ENCODE data around the gene POC5.

The POC5 gene

DNA sequence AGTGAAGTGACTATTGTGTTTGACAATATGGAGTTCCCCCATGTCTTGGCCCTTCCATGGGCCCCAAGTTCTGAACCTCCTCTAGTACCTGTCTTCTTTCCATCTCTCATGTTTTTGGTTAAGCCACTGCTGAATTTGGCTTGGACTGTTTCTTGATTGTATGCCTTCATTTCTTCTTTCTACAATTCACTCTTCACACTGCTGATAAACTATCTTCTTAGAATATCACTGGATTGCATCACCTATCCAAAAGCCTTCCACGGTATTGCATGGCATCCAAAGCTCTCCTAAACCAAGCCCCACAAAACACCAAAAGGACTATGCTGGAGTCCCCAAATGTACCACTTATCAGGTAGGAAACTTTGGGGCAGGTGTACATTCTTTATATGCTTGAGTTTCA, 4.3 kb upstream of the POC5 start:
- TF ChIP-seq, protein P1, sequence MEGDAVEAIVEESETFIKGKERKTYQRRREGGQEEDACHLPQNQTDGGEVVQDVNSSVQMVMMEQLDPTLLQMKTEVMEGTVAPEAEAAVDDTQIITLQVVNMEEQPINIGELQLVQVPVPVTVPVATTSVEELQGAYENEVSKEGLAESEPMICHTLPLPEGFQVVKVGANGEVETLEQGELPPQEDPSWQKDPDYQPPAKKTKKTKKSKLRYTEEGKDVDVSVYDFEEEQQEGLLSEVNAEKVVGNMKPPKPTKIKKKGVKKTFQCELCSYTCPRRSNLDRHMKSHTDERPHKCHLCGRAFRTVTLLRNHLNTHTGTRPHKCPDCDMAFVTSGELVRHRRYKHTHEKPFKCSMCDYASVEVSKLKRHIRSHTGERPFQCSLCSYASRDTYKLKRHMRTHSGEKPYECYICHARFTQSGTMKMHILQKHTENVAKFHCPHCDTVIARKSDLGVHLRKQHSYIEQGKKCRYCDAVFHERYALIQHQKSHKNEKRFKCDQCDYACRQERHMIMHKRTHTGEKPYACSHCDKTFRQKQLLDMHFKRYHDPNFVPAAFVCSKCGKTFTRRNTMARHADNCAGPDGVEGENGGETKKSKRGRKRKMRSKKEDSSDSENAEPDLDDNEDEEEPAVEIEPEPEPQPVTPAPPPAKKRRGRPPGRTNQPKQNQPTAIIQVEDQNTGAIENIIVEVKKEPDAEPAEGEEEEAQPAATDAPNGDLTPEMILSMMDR (IDR thresholded peaks at IDR 0.05; ENCODE audit: control insufficient read depth, insufficient read depth, low read depth, low read length, missing control alignments) = no peak
- no peak for DNase-seq (ENCODE audit: low read depth)
- H3K4me3 ChIP-seq (ENCODE audit: control insufficient read depth, low read depth, low read length) = no peak overlapping the region

DNA sequence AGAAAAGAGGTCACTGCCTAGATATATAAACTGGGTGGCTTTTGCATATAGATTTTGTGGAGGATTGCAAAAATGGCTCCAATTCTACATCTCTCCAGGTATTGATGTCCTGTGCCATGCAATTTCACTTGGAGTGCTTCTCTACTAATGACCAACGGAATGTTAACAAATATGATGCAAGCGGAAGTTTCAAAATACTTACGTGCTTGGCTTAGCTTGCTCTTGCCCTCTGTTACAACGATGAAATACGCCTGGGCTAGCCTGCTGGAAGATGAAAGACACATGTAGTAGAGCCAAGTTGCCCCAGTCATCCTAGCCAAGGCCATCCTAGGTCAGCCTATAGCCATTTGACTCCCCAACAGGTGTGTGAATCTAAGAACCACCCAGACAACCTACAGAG, 3.6 kb upstream of the POC5 start:
- DNase-seq (ENCODE audit: low read depth) = peak; percentile 13
- no peak overlapping the region for H3K4me3 ChIP-seq (ENCODE audit: control insufficient read depth, low read depth, low read length)
- TF ChIP-seq, protein P1 (IDR thresholded peaks at IDR 0.05; ENCODE audit: control insufficient read depth, insufficient read depth, low read depth, low read length, missing control alignments) = no peak

DNA sequence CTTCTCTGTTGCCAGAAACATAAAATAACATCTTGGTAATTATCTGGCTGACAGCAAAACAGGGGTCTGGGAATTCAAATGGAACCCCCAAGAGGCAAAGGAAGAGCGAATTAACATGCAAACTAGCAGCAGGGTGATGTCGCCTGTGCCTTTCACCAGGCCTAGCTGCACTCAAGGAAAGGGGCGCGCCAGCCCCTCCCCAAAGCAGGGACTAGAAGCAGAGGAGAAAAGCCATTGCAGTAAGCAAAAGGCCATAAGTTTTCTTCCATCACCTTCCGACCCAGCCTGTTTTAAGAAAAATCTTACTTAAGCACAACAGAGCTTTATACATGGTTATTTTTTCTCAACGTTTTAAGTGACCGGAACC, 539 bp downstream of the POC5 start:
- TF ChIP-seq, protein P1 (IDR thresholded peaks at IDR 0.05; ENCODE audit: control insufficient read depth, insufficient read depth, low read depth, low read length, missing control alignments) = no peak
- H3K4me3 ChIP-seq (ENCODE audit: control insufficient read depth, low read depth, low read length) = peak overlapping the region; percentile 86
- DNase-seq (ENCODE audit: low read depth) = no peak

DNA sequence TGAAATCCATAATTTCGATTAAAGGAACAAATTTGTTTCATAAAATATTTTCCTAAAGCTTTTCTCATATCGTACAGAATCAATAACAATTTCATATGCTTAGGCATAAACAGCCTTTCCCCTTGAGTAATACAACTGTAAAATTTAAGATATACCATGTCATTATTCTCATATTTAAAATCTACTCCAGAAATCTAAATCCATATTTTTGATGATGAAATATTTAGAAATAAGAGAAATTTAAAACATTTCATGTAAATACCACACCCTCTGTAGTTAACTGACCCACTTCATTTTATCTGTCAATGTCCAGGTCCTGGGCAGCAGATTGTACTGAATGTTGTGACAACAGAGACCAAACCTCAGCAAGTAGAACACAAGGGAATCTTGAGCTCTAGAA, 5.1 kb downstream of the POC5 start:
- no peak for DNase-seq (ENCODE audit: low read depth)
- no peak overlapping the region for H3K4me3 ChIP-seq (ENCODE audit: control insufficient read depth, low read depth, low read length)
- TF ChIP-seq, protein P1 (IDR thresholded peaks at IDR 0.05; ENCODE audit: control insufficient read depth, insufficient read depth, low read depth, low read length, missing control alignments) = no peak

DNA sequence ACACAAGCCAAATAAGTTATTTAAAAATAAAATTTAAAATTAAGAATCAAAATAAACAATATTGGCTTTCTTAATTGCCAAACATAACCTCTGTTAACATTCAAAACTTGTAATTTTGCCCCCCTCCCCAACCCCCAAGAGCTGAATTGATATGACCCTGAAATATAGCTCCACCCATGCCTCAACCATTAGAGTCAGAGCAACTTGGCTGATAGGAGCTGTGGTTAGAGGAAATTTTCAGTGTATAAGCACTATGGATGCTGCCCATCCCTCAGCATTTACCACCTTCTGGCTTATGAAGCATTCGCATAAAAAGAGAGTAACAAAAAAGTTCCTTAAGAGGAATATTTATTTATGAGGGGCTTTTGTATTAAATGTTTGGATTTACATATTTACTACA, 6.1 kb downstream of the POC5 start:
- DNase-seq (ENCODE audit: low read depth) = no peak
- TF ChIP-seq, protein P1 (IDR thresholded peaks at IDR 0.05; ENCODE audit: control insufficient read depth, insufficient read depth, low read depth, low read length, missing control alignments) = no peak
- H3K4me3 ChIP-seq (ENCODE audit: control insufficient read depth, low read depth, low read length) = no peak overlapping the region

DNA sequence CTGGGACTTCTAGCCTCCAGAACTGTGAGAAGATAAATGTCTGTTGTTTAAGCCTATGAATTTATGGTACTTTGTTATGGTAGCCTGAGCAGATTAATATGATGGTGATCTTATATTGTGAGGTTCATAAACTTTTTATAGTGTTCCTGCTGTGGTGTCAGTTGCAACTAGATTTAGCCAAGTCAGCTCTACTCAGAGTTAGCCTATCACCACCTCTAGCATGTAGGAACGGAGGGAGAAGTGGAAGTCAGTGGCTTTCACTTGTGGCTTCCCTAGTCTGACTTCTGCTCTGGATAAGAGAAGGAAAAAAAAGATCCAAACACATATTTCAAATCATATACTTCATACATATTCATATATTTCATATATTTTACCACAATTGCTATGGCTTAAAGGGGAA, 6.6 kb downstream of the POC5 start:
- no peak for DNase-seq (ENCODE audit: low read depth)
- TF ChIP-seq, protein P1 (IDR thresholded peaks at IDR 0.05; ENCODE audit: control insufficient read depth, insufficient read depth, low read depth, low read length, missing control alignments) = no peak
- H3K4me3 ChIP-seq (ENCODE audit: control insufficient read depth, low read depth, low read length) = no peak overlapping the region

DNA sequence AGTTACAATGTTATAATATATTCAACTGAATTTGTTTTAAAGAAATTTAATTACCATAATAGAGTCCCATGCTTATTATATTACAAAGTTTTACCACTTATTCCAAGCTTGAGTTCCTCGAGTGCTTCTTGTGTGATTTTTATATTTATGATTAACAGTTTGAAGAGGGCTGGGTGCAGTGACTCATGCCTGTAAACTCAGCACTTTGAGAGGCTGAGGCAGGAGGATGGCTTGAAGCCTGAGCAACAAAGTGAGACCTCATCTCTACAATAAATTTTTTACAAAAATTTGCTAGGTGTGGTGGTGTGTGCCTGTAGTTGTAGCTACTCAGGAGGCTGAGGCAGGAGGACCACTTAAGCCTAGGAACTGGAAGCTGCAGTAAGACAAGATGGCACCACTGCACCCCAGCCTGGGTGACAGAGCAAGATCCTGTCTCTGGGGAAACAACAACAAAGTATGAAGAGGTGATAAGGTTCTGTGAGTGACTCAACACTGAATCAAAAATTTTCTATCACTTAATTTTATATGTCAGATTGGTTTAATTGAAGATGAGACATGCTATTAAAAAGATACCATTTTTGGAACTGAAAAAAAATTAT, 9.2 kb downstream of the POC5 start:
- no peak overlapping the region for H3K4me3 ChIP-seq (ENCODE audit: control insufficient read depth, low read depth, low read length)
- DNase-seq (ENCODE audit: low read depth) = no peak
- TF ChIP-seq, protein P1 (IDR thresholded peaks at IDR 0.05; ENCODE audit: control insufficient read depth, insufficient read depth, low read depth, low read length, missing control alignments) = no peak

Measured in AG09309 (cell line).